RWPE2 (cell line): ENCODE results near the gene TMEM114.

Experiments
- ATAC-seq: fragments of 200-7000 bp; cut with Tn5 transposase; 3 replicates; pipeline ENCODE4 v1.9.1; 2021; ENCODE audit warnings: low read depth
- DNase-seq: peaks from one replicate; pipeline ENCODE4 v3.0.0-alpha.2; 2020; ENCODE audit warnings: low spot score
- H3K27ac ChIP-seq: fragments of 450-650 bp; 2 replicates; pipeline ENCODE4 v1.5.1; 2017; ENCODE audit warnings: mild to moderate bottlenecking; ENCODE audit not compliant: poor library complexity, severe bottlenecking
- H3K27me3 ChIP-seq: fragments of 250-450 bp; sonication (Bioruptor Pico); 2 replicates; pipeline ENCODE4 v1.5.1; 2021; ENCODE audit warnings: mild to moderate bottlenecking, moderate library complexity; ENCODE audit not compliant: insufficient read depth, poor library complexity, severe bottlenecking
- H3K36me3 ChIP-seq: fragments of 250-450 bp; sonication (Bioruptor Pico); 2 replicates; pipeline ENCODE4 v1.5.1; 2020; ENCODE audit warnings: low read depth, mild to moderate bottlenecking, moderate library complexity
- H3K4me1 ChIP-seq: fragments of 250-450 bp; sonication (Bioruptor Pico); 2 replicates; pipeline ENCODE4 v1.5.1; 2021; ENCODE audit warnings: mild to moderate bottlenecking, moderate library complexity; ENCODE audit not compliant: insufficient read depth, poor library complexity, severe bottlenecking
- H3K4me3 ChIP-seq: fragments of 250-450 bp; sonication (Bioruptor Pico); 2 replicates; pipeline ENCODE4 v1.5.1; 2021; ENCODE audit warnings: mild to moderate bottlenecking, moderate library complexity; ENCODE audit not compliant: severe bottlenecking
- H3K9me3 ChIP-seq: fragments of 250-450 bp; sonication (Bioruptor Pico); 2 replicates; pipeline ENCODE4 v1.5.1; 2021; ENCODE audit warnings: mild to moderate bottlenecking, moderate library complexity; ENCODE audit not compliant: severe bottlenecking
- TF ChIP-seq, protein P1 (sequence below): fragments of 450-650 bp; IDR thresholded peaks from one replicate; pipeline ENCODE4 v1.5.1; 2017; ENCODE audit warnings: mild to moderate bottlenecking, moderate library complexity; ENCODE audit not compliant: poor library complexity, severe bottlenecking

The TMEM114 gene

DNA sequence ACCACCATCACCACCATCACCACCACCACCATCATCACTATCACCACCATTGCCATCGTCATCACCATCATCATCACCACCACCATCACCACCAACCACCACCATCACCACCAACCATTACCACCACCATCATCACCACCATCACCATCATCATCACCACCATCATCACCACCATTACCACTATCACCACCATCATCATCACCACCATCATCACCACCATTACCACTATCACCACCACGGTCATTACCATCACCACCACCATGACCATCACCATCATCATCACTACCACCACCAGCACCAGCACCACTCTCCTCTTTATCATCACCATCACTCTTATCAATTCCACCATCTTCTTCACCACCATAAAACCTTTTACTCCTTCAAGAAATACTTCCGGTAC lies 1.1 kb upstream of the TMEM114 start:
- Histone ChIP-seq H3K4me1 (peaks cover 11% of the 10 kb centered on the region), H3K27ac (no peak overlapping the region), H3K27me3 (peaks cover 28% of the 10 kb centered on the region), H3K9me3 (peaks cover 4% of the 10 kb centered on the region), H3K4me3 (no peak overlapping the region), H3K36me3 (no peaks in the 10 kb centered on the region)
- no peak for DNase-seq
- TF ChIP-seq, protein P1, sequence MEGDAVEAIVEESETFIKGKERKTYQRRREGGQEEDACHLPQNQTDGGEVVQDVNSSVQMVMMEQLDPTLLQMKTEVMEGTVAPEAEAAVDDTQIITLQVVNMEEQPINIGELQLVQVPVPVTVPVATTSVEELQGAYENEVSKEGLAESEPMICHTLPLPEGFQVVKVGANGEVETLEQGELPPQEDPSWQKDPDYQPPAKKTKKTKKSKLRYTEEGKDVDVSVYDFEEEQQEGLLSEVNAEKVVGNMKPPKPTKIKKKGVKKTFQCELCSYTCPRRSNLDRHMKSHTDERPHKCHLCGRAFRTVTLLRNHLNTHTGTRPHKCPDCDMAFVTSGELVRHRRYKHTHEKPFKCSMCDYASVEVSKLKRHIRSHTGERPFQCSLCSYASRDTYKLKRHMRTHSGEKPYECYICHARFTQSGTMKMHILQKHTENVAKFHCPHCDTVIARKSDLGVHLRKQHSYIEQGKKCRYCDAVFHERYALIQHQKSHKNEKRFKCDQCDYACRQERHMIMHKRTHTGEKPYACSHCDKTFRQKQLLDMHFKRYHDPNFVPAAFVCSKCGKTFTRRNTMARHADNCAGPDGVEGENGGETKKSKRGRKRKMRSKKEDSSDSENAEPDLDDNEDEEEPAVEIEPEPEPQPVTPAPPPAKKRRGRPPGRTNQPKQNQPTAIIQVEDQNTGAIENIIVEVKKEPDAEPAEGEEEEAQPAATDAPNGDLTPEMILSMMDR, result no peak
- ATAC-seq, result no peak

DNA sequence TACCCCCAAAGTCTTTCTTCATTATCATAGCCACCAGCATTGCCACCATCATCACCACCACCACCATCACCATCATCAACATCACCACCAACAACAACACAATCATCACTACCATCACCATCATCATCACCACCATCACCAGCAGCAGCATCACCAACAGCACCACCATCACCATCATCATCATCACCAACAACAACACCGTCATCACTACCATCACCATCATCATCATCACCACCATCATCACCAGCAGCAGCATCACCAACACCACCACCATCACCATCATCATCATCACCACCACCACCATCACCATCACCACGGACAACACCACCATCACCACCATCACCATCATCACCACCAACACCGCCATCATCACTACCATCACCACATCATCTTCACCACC lies 500 bp upstream of the TMEM114 start:
- Histone ChIP-seq H3K27me3 (peaks cover 28% of the 10 kb centered on the region), H3K4me3 (no peak overlapping the region), H3K9me3 (no peaks in the 10 kb centered on the region), H3K36me3 (no peaks in the 10 kb centered on the region), H3K4me1 (peaks cover 11% of the 10 kb centered on the region), H3K27ac (no peak overlapping the region)
- ATAC-seq (no peak), DNase-seq (no peak)
- TF ChIP-seq, protein P1, result no peak

DNA sequence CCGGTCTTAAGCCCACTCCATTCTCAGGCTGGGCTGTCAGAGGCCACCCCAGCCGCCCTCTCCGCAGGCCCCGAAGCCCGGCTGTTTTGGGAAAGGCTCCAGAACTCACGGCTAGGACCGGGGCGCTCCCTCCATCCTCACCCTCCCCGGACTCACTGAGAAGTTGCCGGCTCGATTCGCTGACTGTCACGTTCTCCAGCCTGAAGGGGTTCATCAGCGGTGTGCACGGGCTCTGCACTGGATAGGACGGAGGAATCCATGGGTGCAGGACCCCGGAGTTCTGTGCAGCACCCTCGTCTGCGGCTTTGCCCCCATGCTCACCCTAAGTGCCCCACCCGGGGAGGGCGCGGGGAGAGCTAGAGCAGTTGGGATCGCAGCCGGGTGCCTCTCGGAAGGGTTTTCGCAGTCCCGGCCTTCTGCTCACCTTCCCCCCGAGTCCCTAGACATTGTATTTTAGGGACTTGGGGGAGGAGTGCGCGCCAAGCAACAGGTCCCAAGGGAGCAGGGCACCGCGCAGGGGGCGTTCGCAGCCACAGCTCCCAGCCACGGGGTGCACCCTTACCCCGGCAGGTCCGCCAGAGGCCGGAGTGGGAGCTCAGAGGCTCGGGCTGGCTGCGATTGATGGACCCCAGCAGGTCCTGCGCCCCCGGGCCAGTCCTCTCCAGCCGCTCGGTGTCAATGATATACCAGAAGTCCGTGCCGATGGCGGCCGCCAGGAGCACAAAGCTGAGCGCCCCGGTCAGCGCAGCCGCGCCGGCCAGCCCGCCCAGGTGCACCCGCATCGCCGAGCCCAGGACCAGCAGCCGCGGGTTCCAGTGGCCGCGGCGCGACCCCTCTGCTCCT lies 1.0 kb downstream of the TMEM114 start:
- ATAC-seq (peak; percentile 60), DNase-seq (no peak)
- H3K4me3 ChIP-seq, result peak overlapping the region; percentile 14
- H3K27me3 ChIP-seq, result peaks cover 28% of the 10 kb centered on the region
- H3K9me3 ChIP-seq, result no peaks in the 10 kb centered on the region
- H3K36me3 ChIP-seq, result no peaks in the 10 kb centered on the region
- TF ChIP-seq, protein P1, result no peak
- H3K27ac ChIP-seq, result no peak overlapping the region
- peaks cover 5% of the 10 kb centered on the region for H3K4me1 ChIP-seq

DNA sequence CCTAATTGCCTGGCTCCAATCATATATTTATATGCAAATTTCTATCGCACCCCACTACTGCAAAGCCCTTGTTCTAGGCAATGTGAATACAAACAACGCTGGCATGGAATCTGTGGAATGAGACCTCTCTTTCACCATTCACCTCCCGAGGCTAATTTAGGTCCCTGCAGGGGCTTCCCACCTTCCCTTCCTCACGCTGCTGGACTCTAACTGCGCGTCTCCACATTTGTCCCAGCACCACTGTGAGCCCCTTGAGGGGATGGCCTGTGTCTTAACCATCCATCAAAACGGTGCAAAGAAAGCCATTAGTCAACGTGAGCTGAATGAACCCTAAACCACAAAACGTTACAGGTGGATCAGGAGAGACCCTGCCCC lies 1.6 kb downstream of the TMEM114 start:
- no peaks in the 10 kb centered on the region for H3K36me3 ChIP-seq
- no peak for DNase-seq
- peaks cover 28% of the 10 kb centered on the region for H3K27me3 ChIP-seq
- H3K9me3 ChIP-seq, result no peaks in the 10 kb centered on the region
- no peak for ATAC-seq
- TF ChIP-seq, protein P1, result no peak
- no peaks in the 10 kb centered on the region for H3K4me1 ChIP-seq
- H3K27ac ChIP-seq, result no peak overlapping the region
- H3K4me3 ChIP-seq, result no peak overlapping the region

DNA sequence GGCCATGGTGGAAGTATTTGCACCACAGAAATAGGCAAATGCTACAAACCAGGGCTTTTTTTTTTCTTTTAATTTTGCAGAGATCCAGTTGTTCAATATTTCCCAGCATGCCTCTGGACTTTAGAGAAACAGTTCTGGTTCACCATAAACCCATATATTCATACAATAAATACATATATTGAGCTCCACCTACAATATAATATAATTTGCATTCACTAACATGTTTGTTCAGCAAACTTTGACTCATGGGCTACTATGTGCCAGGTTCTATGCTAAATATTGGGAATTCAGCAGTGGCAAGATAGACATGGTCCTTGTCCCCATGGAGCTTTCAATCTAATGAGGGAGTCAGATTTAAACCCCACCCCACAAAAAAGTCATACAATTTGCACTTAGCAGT lies 3.2 kb downstream of the TMEM114 start:
- Histone ChIP-seq H3K36me3 (no peaks in the 10 kb centered on the region), H3K9me3 (no peaks in the 10 kb centered on the region), H3K4me3 (no peak overlapping the region), H3K4me1 (no peaks in the 10 kb centered on the region), H3K27me3 (peaks cover 28% of the 10 kb centered on the region), H3K27ac (no peak overlapping the region)
- DNase-seq (no peak), ATAC-seq (no peak)
- TF ChIP-seq, protein P1, result no peak
